Stimulated activated naive B cell treated with anti-CD40 and anti-IgM and Interleukin-4, amounts not matched to agents 10 μg/mL and 1 μg/mL and 100 μg/mL, for 72 hours (primary cell): Measurements from ENCODE around the gene KRIT1.
"Not testable (repeated sequence)": the region's sequence is repeated elsewhere in the genome, so short reads cannot be mapped to it uniquely, and the experiment has no call there.

ENCODE experiments used
- ATAC-seq, 2 donors: fragments of 150-1000 bp; cut with Tn5 transposase; replicated peaks; 2 replicates each; pipeline ENCODE4 v1.10.0; 2021; ENCODE audit warnings: moderate library complexity in 1 of 2
- DNase-seq: peaks from one replicate; pipeline ENCODE4 v3.0.0; 2021
- H3K27ac Mint-ChIP-seq: one replicate; pipeline ENCODE4 v1.8.0; 2022; ENCODE audit warnings: mild to moderate bottlenecking, mixed read lengths
- H3K27me3 Mint-ChIP-seq, 2 donors: one replicate each; pipeline ENCODE4 v1.8.0; 2022; ENCODE audit warnings: mixed read lengths in 2 of 2
- H3K36me3 Mint-ChIP-seq, 2 donors: one replicate each; pipeline ENCODE4 v1.8.0; 2022; ENCODE audit warnings: mixed read lengths in 2 of 2, mild to moderate bottlenecking in 1 of 2
- H3K4me1 Mint-ChIP-seq, 2 donors: one replicate each; pipeline ENCODE4 v1.8.0; 2022; ENCODE audit warnings: mixed read lengths in 2 of 2, mild to moderate bottlenecking in 1 of 2
- H3K4me3 Mint-ChIP-seq, 2 donors: one replicate each; pipeline ENCODE4 v1.8.0; 2022; ENCODE audit warnings: mild to moderate bottlenecking in 2 of 2, mixed read lengths in 2 of 2, moderate library complexity in 1 of 2
- H3K9me3 Mint-ChIP-seq, 2 donors: one replicate each; pipeline ENCODE4 v1.8.0; 2022; ENCODE audit warnings: mixed read lengths in 2 of 2, mild to moderate bottlenecking in 1 of 2

KRIT1 gene

GRCh38 chr7:92226981-92227380, 18.7 kb downstream of the KRIT1 start:
- no peak for ATAC-seq

GRCh38 chr7:92221766-92222165, 23.9 kb downstream of the KRIT1 start:
- no peaks in the 10 kb centered on the region for H3K27me3 Mint-ChIP-seq
- peaks cover 36 to 48% of the 10 kb centered on the region in 2 donors for H3K36me3 Mint-ChIP-seq
- no peaks in the 10 kb centered on the region for H3K4me1 Mint-ChIP-seq
- no peak overlapping the region for H3K4me3 Mint-ChIP-seq
- no peak for ATAC-seq
- H3K9me3 Mint-ChIP-seq, result no peaks in the 10 kb centered on the region
- H3K27ac Mint-ChIP-seq, result no peak overlapping the region
- no peak for DNase-seq

More at GRCh38 chr7:92226981-92227380, 18.7 kb downstream of the KRIT1 start:
- peaks cover 0 to 6% of the 10 kb centered on the region in 2 donors for H3K9me3 Mint-ChIP-seq
- peaks cover 2 to 8% of the 10 kb centered on the region in 2 donors for H3K4me1 Mint-ChIP-seq
- H3K36me3 Mint-ChIP-seq, result peaks cover 37 to 49% of the 10 kb centered on the region in 2 donors
- no peaks in the 10 kb centered on the region for H3K27me3 Mint-ChIP-seq
- no peak overlapping the region for H3K27ac Mint-ChIP-seq
- no peak overlapping the region for H3K4me3 Mint-ChIP-seq
- no peak for DNase-seq

GRCh38 chr7:92206672-92207071, 39.0 kb downstream of the KRIT1 start:
- H3K36me3 Mint-ChIP-seq, result peaks cover 58 to 82% of the 10 kb centered on the region in 2 donors
- no peak overlapping the region for H3K4me3 Mint-ChIP-seq
- peaks cover 0 to 7% of the 10 kb centered on the region in 2 donors for H3K4me1 Mint-ChIP-seq

GRCh38 chr7:92205987-92206386, 39.7 kb downstream of the KRIT1 start:
- peaks cover 15 to 27% of the 10 kb centered on the region in 2 donors for H3K9me3 Mint-ChIP-seq
- H3K4me1 Mint-ChIP-seq, result peaks cover 0 to 7% of the 10 kb centered on the region in 2 donors
- H3K36me3 Mint-ChIP-seq, result peaks cover 57 to 75% of the 10 kb centered on the region in 2 donors
- H3K4me3 Mint-ChIP-seq, result no peak overlapping the region
- DNase-seq (no peak), ATAC-seq (no peak)
- no peak overlapping the region for H3K27ac Mint-ChIP-seq
- H3K27me3 Mint-ChIP-seq, result no peaks in the 10 kb centered on the region

More at GRCh38 chr7:92206672-92207071, 39.0 kb downstream of the KRIT1 start:
- DNase-seq, result no peak
- Mint-ChIP-seq H3K27me3 (no peaks in the 10 kb centered on the region), H3K27ac (no peak overlapping the region), H3K9me3 (peaks cover 17 to 27% of the 10 kb centered on the region in 2 donors)
- no peak for ATAC-seq

- no peak overlapping the region for H3K27ac Mint-ChIP-seq
- no peak overlapping the region for H3K4me3 Mint-ChIP-seq
- H3K27me3 Mint-ChIP-seq, result no peaks in the 10 kb centered on the region
- ATAC-seq, result no peak
- DNase-seq, result no peak
- no peaks in the 10 kb centered on the region for H3K4me1 Mint-ChIP-seq
- H3K36me3 Mint-ChIP-seq, result peaks cover 32 to 51% of the 10 kb centered on the region in 2 donors
- H3K9me3 Mint-ChIP-seq, result no peaks in the 10 kb centered on the region
Measured at GRCh38 chr7:92200791-92201190, 44.9 kb downstream of the KRIT1 start.

GRCh38 chr7:92192326-92192725, 53.4 kb downstream of the KRIT1 start:
- DNase-seq, result no peak
- H3K27ac Mint-ChIP-seq, result no peak overlapping the region

GRCh38 chr7:92189246-92189645, 56.5 kb downstream of the KRIT1 start:
- not testable (repeated sequence) for H3K27ac Mint-ChIP-seq, ATAC-seq, H3K4me1 Mint-ChIP-seq, DNase-seq, H3K4me3 Mint-ChIP-seq, H3K27me3 Mint-ChIP-seq
- H3K36me3 Mint-ChIP-seq, result peaks cover 24 to 32% of the 10 kb centered on the region in 2 donors
- H3K9me3 Mint-ChIP-seq, result peaks cover 17 to 26% of the 10 kb centered on the region in 2 donors

More at GRCh38 chr7:92192326-92192725, 53.4 kb downstream of the KRIT1 start:
- peak; percentile 83 to 86 for ATAC-seq
- peaks cover 14 to 32% of the 10 kb centered on the region in 2 donors for H3K9me3 Mint-ChIP-seq
- no peaks in the 10 kb centered on the region for H3K4me1 Mint-ChIP-seq
- no peak overlapping the region for H3K4me3 Mint-ChIP-seq
- H3K27me3 Mint-ChIP-seq, result no peaks in the 10 kb centered on the region
- peaks cover 44 to 49% of the 10 kb centered on the region in 2 donors for H3K36me3 Mint-ChIP-seq

- H3K9me3 Mint-ChIP-seq, result peaks cover 9 to 15% of the 10 kb centered on the region in 2 donors
- H3K4me3 Mint-ChIP-seq, H3K27ac Mint-ChIP-seq, H3K4me1 Mint-ChIP-seq, DNase-seq, ATAC-seq, H3K27me3 Mint-ChIP-seq, H3K36me3 Mint-ChIP-seq: not testable (repeated sequence)
Measured at GRCh38 chr7:92184294-92184693, 61.4 kb downstream of the KRIT1 start.

GRCh38 chr7:92178928-92179924, 66.5 kb downstream of the KRIT1 start, which contains the start of gene LRRD1:
TSS of gene LRRD1 (minus strand) at chr7:92179142. CDS start at chr7:92165202, 13,940 bp downstream.
- DNase-seq (peak; percentile 88), ATAC-seq (peak; percentile 99 to 100)
- Mint-ChIP-seq H3K4me3 (peak within 1 kb of the TSS; percentile 82 to 87), H3K4me1 (peaks cover 2 to 13% of the 10 kb centered on the region in 2 donors), H3K27me3 (peaks cover 0 to 6% of the 10 kb centered on the region in 2 donors), H3K27ac (peak within 1 kb of the TSS; percentile 48), H3K36me3 (no peaks in the 10 kb centered on the region), H3K9me3 (peaks cover 0 to 3% of the 10 kb centered on the region in 2 donors)

- Mint-ChIP-seq H3K27ac (no peak overlapping the region), H3K27me3 (peaks cover 12 to 13% of the 10 kb centered on the region in 2 donors), H3K9me3 (peaks cover 0 to 3% of the 10 kb centered on the region in 2 donors), H3K36me3 (no peaks in the 10 kb centered on the region), H3K4me3 (no peak overlapping the region), H3K4me1 (peaks cover 2 to 13% of the 10 kb centered on the region in 2 donors)
- DNase-seq (no peak), ATAC-seq (no peak)
Measured at GRCh38 chr7:92177362-92177761, 68.4 kb downstream of the KRIT1 start.

GRCh38 chr7:92169529-92169928, 76.2 kb downstream of the KRIT1 start:
- not testable (repeated sequence) for H3K4me3 Mint-ChIP-seq, H3K9me3 Mint-ChIP-seq, H3K27ac Mint-ChIP-seq, ATAC-seq, H3K4me1 Mint-ChIP-seq, H3K36me3 Mint-ChIP-seq, DNase-seq
- H3K27me3 Mint-ChIP-seq, result peaks cover 12 to 28% of the 10 kb centered on the region in 2 donors

GRCh38 chr7:92161271-92161670, 84.4 kb downstream of the KRIT1 start:
- no peak overlapping the region for H3K27ac Mint-ChIP-seq
- no peak overlapping the region for H3K4me3 Mint-ChIP-seq
- H3K36me3 Mint-ChIP-seq, result no peaks in the 10 kb centered on the region
- H3K27me3 Mint-ChIP-seq, result peaks cover 0 to 12% of the 10 kb centered on the region in 2 donors
- H3K9me3 Mint-ChIP-seq, result no peaks in the 10 kb centered on the region
- no peaks in the 10 kb centered on the region for H3K4me1 Mint-ChIP-seq
- DNase-seq (no peak), ATAC-seq (no peak)

- no peaks in the 10 kb centered on the region for H3K36me3 Mint-ChIP-seq
- no peaks in the 10 kb centered on the region for H3K4me1 Mint-ChIP-seq
- no peak overlapping the region for H3K4me3 Mint-ChIP-seq
- ATAC-seq (peak in 1 of 2 donors; percentile 41), DNase-seq (no peak)
- H3K27me3 Mint-ChIP-seq, result peaks cover 4 to 16% of the 10 kb centered on the region in 2 donors
- H3K9me3 Mint-ChIP-seq, result no peaks in the 10 kb centered on the region
- H3K27ac Mint-ChIP-seq, result no peak overlapping the region
Measured at GRCh38 chr7:92158660-92159575, 86.8 kb downstream of the KRIT1 start.

GRCh38 chr7:92156990-92157389, 88.7 kb downstream of the KRIT1 start:
- no peak for DNase-seq
- Mint-ChIP-seq H3K4me3 (no peak overlapping the region), H3K27me3 (peaks cover 4 to 12% of the 10 kb centered on the region in 2 donors), H3K4me1 (no peaks in the 10 kb centered on the region), H3K36me3 (no peaks in the 10 kb centered on the region), H3K9me3 (no peaks in the 10 kb centered on the region), H3K27ac (no peak overlapping the region)
- no peak for ATAC-seq
